ENCODE data around the gene ATG7.

The ATG7 gene

GRCh38 chr3:11367143-11367693 is 95.0 kb downstream of the ATG7 start:
- DNase-seq, result no peak

- DNase-seq, result no peak
These were observed 98.0 kb downstream of the ATG7 start for GRCh38 chr3:11370191-11370590.

- DNase-seq, result no peak
These were observed 98.8 kb downstream of the ATG7 start for GRCh38 chr3:11370966-11371365.

GRCh38 chr3:11371747-11372146 is 99.5 kb downstream of the ATG7 start:
- no peak for DNase-seq

- DNase-seq, result no peak
These were observed 101.0 kb downstream of the ATG7 start for GRCh38 chr3:11373235-11373634.

GRCh38 chr3:11373654-11374053 is 101.5 kb downstream of the ATG7 start:
- DNase-seq, result no peak

- DNase-seq, result no peak
These were observed 103.3 kb downstream of the ATG7 start for GRCh38 chr3:11375333-11376088.

GRCh38 chr3:11377719-11378118 is 105.5 kb downstream of the ATG7 start:
- DNase-seq, result no peak

- no peak for DNase-seq
These were observed 107.1 kb downstream of the ATG7 start for GRCh38 chr3:11379238-11379823.

GRCh38 chr3:11379824-11380701 is 107.9 kb downstream of the ATG7 start:
- DNase-seq, result no peak

- no peak for DNase-seq
These were observed 108.9 kb downstream of the ATG7 start for GRCh38 chr3:11381141-11381540.

- no peak for DNase-seq
These were observed 109.4 kb downstream of the ATG7 start for GRCh38 chr3:11381563-11381962.

GRCh38 chr3:11382146-11382745 is 110.0 kb downstream of the ATG7 start:
- DNase-seq, result no peak

GRCh38 chr3:11384074-11384473 is 111.9 kb downstream of the ATG7 start:
- DNase-seq, result no peak

GRCh38 chr3:11385326-11385725 is 113.1 kb downstream of the ATG7 start:
- DNase-seq, result no peak

- DNase-seq, result no peak
These were observed 113.7 kb downstream of the ATG7 start for GRCh38 chr3:11385891-11386290.

- no peak for DNase-seq
These were observed 114.4 kb downstream of the ATG7 start for GRCh38 chr3:11386465-11387113.

- DNase-seq, result no peak
These were observed 117.4 kb downstream of the ATG7 start for GRCh38 chr3:11389386-11390268.

- DNase-seq, result no peak
These were observed 118.4 kb downstream of the ATG7 start for GRCh38 chr3:11390411-11391131.

GRCh38 chr3:11391174-11391879 is 119.1 kb downstream of the ATG7 start:
- no peak for DNase-seq
